HG03558 (cell line): Measurements from ENCODE around the gene BATF3.
A peak's percentile ranks its signal among the peaks of the same experiment; 100 is the strongest.

Experiments
- ATAC-seq: cut with Tn5 transposase; IDR thresholded peaks from one replicate; pipeline ENCODE4 v1.9.1; 2021; ENCODE audit warnings: moderate number of reproducible peaks; ENCODE audit not compliant: unreplicated experiment; ENCODE audit errors: extremely low read depth

The BATF3 gene

GRCh38 chr1:212686591-212686990 is 13.0 kb downstream of the BATF3 start:
- no peak for ATAC-seq

DNA sequence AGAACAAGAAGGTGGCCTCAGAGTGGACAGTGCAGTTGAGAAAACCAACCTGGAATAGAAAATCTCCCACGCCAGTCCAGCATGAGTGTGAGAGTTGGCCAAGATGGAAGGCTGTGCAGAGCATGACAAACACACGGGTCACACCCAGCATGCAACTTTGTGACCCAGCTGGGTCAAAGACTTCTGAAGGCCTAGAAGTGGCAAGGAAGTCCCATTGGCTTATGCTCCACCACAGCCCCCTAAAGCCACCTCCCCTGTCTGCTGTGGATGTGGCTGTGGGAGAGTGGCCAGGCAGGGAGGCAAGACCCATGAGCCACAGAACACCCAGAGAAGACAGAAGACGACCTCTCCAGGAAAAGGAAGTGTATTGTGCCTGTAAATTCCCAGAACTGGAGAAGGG is 13.6 kb downstream of the BATF3 start:
- ATAC-seq: no peak

GRCh38 chr1:212685429-212685828 is 14.2 kb downstream of the BATF3 start:
- ATAC-seq: no peak

GRCh38 chr1:212684521-212685090 is 15.0 kb downstream of the BATF3 start:
- ATAC-seq: no peak

- no peak for ATAC-seq
Measured at GRCh38 chr1:212684076-212684475, 15.6 kb downstream of the BATF3 start.

DNA sequence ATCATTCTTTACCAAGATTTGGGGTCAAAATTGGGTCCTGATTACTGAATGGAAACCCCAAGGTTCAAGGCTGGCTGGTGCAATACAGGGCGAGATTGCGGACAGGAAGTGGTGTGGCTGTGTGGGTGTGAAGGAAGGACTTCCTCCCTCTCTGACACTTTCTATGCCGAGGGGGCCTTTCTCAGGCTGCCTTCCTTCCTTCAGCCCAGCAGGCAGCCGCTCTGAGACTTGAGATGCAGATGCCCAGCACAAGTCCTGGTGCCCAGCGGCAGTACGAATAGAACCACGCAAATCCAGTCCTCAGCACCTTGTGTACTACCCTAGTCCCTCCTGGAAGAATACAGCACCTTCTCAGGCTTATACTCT is 16.3 kb downstream of the BATF3 start:
- peak; percentile 38 for ATAC-seq

DNA sequence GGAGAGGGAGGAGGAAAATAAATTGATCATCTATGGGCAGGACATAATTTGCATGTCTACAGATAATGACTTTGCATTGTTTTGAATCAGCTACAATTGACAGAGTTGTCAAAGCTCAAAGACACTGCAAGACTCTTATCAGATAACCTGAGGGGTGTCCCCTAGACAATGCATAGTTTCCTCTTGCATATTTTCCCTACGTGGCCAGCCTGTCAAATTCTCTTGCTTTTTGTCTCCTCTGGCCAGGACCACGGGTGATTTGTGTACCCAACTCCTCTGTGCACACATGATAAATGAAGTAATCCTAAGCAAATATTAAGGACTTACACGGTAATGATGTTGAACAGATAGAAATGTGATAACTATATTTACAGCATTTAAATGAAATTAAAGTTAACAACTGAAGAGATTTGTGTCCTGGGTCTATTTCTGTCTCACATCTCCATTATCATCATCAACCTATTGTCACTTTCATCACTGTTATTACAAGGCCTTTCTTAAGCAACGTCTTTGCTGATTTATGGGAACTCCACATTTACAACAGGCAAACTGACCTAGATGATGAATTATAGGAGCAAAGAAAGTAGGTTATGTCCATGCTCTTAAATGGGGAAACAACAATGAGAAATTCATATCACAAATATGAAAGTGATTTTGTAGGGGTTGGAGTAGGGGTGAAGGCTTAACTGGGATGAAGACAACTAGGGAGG is 18.8 kb downstream of the BATF3 start:
- ATAC-seq: no peak

- peak; percentile 42 for ATAC-seq
Measured at GRCh38 chr1:212678456-212679410, 20.9 kb downstream of the BATF3 start.

DNA sequence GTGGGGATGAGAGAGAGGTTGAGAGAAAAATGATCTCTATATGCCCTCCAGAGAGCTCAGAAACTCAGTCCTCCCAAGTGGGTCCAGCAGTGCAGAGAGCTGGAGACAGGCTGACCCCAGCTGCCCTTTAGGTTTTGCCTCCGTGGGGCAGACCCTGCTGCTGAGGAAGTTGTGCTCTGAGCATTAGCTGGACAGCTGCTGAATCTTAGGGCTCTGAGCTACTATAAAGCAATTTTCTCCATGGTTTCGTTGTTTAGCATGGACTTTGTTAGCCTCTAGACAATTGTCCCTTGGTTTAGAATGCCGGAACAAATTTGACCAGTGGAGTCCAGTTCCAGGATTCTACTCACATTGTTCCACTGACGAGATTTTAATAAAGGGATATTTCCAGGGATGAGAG is 22.1 kb downstream of the BATF3 start:
- ATAC-seq: no peak

GRCh38 chr1:212677136-212677535 is 22.5 kb downstream of the BATF3 start:
- ATAC-seq: no peak

DNA sequence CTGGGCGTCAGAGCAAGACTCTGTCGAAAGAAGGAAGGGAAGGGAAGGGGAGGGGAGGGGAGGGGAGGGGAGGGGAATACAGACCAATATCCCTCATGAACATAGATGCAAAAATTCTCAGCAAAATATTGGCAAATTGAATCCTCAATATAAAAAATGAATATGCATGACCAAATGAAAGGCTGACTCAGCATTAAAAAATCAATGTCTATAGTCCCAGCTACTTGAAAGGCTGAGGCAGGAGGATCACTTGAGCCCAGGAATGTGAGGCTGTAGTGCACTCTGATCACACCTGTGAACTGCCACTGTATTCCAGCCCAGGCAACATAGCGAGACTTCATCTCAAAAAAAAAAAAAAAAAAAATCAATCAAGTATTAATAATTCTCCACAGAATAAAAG is 24.0 kb downstream of the BATF3 start:
- no peak for ATAC-seq

DNA sequence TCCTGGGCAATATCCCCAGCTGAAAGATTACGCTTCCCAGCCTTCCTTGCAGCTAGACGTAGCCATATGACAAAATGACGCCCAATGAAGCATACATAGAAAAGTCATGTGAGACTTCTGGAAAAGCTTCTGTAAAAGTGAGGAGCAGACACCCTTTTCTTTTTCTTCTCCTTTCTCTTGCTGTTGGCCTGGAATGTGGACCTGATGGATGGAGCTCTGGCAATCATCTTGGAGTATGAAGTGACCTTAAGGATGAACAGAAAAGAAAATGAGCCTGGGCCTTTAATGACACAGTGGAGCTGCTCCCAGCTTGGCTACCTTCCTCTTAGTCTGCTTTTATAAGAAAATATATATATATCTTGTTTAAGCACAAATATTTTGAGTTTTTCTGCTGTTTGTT is 24.8 kb downstream of the BATF3 start:
- no peak for ATAC-seq

- no peak for ATAC-seq
Measured at GRCh38 chr1:212671342-212672031, 28.2 kb downstream of the BATF3 start.

- ATAC-seq: no peak
Measured at GRCh38 chr1:212670882-212671281, 28.8 kb downstream of the BATF3 start.

- ATAC-seq: no peak
Measured at GRCh38 chr1:212670301-212670700, 29.3 kb downstream of the BATF3 start.

DNA sequence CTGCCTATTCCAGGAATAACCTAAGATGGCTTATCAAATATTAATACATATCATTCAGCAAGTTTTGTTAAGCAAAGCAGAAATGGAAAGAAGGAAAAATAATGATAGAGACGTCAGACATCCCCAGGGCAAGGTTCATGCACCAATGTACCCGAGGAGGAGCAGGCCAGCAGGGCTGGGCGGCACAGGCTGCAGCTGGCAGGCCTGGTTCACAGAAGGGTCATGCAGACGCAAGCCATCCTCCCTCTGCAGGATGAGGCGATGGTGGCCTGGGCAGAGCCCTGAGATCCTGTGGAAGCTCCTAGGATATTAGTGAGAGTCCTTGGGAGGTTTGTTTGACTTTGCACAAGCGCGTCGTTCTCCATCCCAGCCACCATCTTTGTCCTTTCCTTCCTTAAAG is 30.0 kb downstream of the BATF3 start:
- no peak for ATAC-seq

- no peak for ATAC-seq
Measured at GRCh38 chr1:212669102-212669501, 30.5 kb downstream of the BATF3 start.

DNA sequence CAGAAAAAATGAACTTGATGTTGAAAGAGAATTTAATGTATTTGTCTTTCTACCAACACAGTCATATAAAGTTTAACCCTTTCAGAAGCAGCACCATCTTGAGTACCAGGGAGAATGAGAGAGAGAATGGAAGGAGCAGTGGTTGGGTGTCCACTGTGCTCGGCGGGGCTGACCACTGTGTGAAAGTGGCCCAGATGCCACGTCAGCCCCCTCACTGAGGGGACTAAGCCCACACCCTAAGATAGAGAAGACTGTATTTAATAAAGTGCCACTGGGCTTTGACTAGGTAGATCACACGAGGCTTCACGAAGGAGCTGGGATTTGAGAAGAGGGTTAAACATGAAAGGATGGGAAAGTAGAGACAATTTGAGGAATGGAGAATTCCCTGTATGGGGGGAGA is 31.2 kb downstream of the BATF3 start:
- no peak for ATAC-seq

- no peak for ATAC-seq
Measured at GRCh38 chr1:212667223-212668139, 32.2 kb downstream of the BATF3 start.
